KG1 (cell line): ENCODE results near the gene TRIM17.

Experiments
- DNase-seq: peaks from one replicate; lab custom pipeline; 2025; lab: John Stamatoyannopoulos, UW

The TRIM17 gene

DNA sequence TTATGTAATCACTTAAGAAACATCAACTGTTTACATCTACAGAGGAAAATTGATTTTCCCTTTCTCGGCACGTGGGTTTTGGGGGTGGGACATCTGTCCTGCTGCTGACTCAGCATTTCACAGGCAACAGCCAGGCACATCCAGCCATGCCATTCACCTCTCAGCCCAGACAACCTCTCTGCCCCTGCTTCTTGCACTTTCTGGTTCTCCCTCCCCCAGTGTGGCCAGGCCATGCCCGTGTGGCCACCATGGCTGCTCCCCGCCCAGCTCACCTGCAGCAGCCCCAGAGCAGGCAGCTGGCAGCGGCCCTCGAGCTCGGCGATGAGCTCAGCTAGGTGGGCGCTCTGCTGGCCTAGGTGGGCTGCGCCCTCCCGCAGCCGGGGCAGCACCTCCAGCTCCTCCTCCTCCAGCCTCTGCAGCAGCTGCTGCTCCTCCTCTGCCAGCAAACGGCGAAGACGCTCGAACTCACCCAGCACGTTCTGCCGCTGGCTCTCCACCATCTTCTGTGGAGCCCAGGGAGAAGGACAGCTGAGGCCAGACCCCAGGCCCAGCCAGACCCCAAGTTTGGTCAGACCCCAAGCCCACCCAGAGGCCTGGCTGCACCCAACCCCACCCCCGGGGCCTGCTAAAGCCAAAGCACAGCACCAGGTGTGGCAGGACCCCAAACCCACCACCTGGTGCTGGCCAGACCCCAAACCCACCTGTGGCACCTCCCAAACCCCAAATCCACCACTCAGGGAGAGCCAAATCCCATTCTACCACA, 15.8 kb downstream of the TRIM17 start:
- DNase-seq = no peak

DNA sequence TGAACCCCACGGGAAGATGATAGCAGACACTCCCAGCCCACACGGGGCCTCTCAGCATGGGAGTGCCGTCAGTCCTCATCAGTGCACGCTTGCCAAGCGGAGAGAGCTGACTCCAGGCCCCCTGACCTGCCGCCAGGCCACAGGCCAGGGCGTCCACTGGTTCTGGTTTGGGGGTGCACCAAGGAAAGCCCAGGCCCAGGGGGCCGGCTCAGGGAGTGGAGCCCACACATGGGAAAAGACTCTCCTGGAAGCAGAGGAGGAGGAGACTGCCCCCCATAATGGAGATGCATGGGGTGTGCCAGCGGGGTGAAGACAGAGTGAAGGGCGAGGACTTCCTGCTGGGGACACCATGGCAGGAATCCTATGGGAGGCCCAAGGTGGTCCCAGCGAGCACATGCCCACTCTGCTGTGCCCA, 16.4 kb downstream of the TRIM17 start:
- DNase-seq = no peak

DNA sequence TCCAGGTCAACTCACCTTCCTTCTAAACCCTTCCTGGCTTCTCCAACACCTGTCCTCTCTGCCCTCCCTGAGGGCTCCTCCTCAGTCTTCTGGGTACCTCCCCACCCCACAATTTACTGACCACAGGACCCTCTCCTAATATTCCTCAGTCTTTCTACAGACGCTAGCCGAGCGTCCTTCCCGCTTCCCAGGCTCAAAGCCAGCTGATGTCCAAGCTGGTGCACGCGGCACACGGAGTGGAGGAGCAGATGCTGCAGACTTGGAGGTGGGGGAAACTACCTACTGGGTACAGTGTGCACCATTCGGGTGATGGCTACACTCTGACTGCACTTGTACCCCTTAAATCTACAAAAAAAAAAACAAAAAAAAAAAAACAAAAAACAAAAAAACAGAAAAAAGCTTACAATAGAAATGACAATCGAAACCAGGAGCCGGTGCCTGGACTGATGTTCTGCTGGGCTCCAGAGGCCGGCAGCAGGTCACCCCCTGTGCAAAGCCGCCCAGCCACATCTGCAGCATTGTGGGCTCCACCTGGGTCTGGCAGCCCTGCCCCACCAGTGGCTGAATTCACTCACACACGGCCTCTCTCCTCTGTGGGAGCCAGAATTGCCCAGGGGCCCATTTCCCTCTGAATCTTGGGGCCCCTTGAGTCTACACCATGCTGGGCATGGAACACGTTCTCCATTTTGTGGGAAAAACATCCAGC, 17.0 kb downstream of the TRIM17 start:
- no peak for DNase-seq

DNA sequence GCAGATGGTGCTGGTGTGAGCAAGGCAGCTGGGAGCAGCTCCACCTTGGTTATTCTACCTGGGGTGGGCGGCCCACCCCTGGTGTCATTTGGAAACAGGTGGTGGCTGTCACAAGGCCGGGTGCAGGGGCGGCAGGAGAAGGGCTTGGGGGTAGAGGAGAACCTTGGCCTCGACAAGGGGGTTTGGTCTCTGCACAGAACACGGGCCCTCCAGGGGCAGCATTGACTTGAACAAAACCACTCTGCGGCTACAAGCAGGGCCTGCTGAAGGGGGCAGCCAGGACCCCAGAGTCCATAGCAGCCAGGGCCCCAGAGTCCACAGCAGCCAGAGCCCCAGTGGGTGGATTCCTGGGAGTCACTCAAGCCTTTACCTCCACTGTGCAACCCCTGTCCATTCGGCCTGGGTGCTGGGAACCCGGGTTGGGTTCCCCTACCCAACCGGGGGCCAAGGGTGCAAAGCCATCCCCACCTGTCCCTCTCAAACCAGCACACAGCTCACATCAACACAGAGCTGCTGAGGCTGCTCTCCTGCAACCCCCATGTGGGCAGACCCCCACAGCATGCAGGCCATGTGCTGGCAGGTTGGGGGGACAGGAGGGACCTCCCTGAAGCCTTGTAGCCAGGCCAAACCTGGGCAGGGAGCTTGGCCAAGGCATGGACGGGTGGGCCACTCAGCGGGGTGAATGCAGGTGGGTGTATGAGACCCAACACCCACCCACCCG, 17.8 kb downstream of the TRIM17 start:
- no peak for DNase-seq

DNA sequence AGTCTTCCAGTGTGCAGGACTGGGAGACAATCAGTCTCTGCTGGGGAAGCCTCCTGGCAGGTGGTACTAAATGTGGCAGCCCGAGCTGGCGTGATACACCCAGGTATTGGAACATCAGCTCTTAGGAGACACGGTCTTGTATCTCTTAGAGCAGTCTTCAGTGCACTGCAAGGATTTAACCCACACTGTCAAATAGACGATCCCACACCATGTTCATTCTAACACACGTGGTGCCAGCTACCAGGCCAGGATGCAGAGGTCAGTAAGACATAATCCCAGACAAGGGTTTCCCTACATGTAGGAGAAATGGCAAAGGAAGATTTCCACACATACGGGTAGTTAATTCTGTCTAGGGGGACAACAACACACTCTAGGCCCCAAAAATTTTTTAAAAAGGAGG, 18.7 kb downstream of the TRIM17 start:
- DNase-seq = no peak

DNA sequence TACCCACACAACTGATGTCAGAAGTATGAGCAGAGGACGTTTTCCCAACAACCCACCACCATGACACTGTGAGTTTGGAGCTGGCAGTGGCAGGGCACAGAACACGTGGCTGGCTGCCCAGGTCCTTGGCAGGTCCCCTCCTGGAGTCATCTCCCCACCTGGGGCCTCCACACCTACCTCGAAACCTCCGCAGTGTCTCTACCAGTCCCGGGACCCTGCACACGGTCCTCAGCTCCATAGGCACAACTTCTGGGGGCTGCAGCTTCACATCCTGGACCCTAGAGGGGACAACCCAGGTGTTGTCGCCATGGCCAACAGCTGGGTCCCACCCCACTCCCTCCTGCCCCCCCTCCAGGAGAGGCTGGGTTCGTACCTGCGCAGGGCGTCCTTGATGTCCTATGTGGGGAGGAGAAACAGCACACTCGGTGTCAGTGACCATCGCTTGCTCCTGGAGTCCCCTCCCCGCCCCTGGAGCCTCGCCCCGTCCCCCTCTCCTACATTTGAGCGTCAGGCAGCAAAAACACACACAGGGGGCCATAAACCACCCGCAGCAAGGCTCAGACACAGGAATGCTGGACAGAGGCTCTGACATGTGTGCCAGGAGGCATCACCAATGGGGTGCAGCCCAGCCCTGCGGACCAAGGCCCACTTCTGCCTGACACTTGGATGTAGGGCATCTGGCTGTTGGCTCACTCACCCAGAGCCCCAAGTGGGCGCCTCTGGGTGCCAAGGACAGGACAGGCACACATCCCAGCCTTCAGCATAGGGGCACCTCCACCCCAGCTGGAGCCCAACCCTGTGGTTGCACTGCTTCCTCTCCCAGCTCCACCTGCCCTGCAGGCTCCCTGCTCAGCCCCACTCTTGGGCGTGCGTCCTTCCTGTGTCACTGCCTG, 19.6 kb downstream of the TRIM17 start:
- no peak for DNase-seq

DNA sequence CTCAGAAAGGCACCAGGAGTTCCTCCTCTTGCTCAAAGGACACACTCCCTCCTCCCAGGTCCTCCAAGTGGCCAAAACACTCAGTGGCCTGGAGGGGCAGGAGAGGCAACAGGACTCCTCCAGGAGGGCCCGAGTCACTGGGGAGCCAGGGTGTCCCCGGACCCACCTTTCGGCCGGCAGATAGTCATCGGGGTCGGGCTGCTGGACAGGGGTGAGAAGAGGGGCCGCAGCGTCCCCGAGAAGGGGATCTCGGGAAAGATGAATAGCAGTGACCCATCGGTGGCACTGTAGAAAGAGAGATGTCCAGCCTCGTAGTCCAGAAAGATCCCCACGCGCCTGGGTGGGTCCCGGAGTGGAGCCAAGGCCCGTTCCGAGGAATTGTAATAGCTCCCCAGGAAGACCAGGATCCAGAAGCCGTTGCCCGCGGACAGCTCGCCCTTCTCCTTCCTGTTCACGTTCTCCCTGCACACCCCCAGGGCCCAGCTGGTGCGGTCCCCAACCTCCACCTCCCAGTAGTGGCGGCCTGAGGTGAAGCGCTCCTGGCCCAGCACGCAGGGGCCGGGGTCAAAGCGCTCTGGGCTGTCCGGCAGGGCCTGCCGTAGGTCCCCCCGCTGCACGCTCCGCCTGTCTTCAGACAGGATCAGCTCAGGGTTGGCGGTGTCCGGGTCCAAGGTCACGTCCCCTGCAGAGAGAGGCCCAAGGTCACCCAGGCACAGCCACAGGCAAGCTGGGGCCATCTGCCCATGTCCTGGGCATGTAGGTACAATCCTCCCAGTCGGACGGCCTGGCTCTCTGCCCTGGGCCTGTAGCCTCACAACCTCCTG, 21.9 kb downstream of the TRIM17 start:
- DNase-seq = no peak

DNA sequence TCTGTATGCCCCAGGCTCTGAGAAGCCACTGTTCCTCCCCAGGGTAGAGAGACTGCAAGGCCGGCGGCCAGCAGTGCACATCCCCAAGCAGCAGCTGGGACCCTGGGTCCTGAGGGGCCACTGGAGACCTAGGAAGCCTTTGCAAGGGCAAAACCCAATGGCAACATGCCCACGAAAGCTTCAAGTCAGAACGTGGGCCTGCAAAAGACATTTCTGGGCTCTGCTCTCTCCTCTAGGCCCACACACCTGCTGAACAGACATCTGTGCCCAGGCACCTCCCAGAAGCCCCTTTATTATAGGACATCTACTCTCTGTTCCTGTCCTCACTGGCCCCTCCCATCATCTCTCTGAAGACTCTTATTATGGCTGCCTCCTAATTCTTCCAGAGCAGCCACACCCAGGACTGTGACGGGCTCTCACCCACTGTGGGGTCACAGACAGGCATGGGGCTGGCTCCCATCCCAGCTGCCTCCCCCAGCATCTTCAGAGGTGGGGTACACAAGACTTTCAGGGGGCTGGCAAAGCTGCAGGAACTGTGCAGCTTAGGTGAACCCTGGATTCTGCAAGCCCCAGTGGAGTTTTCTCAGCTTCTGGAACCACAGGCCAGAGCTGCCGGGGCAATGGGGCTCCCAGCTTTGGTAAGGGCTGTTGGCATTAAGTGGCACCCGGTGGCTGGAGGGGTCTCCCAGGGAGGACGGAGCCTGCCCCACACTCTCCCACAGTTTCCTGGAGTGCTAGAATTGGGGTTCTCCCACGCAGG, 22.7 kb downstream of the TRIM17 start:
- DNase-seq = no peak

DNA sequence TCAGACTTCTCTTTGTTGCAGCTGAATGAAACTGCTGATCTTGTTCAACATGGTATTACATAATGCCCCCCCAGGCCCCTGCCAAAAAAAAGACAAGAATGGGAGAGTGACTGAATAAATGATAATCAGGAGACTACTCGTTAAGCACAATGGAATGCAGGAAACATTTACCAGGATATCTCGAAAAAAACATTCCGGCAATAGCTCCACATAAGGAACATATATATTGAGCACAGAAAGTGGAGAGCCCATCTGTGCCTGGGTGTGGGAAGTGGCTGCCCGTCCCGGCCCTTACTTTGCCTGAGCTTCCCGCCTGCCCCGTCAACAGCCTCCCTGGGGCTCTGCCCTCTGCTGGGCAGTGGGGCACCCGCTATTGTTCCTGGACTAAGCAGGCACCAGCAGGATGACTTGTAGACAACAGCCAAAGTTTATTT, 23.4 kb downstream of the TRIM17 start:
- DNase-seq = no peak

DNA sequence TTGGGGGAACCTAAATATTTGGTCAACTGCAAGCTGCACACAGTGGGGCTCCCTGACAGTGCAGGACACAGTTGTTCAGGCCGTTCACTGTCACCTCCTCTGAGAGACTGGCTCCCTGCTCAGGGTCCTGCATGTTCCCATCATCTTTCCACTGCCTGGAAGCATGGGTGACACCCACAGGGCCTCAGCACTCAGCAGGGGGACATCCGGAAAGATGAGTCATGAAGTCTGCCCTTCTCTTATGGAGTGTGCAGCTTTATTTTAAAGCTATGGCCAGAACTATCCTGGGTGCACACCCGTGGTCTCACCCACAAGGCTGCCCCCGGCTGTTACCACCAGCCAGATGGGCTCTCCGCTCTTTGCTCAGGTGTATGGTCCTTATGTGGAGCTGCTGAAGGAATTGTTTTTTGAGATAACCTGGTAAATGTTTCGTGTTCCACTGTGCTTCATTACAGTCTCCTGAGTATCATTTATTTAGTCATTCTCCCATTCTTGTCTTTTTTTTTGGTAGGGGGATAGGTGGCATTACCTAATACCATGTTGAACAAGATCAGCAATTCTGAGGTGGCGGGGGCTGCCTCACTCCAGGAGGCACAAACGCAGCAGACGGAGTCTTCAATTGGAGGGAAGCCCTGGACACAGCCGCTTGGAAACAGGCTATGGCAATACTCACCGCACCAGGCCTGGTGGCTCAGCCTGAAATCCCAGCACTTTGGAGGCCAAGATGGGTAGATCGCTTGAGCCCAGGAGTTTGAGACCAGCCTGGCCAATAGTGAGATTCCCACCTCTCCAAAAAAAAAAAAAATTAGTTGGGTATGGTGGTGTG, 24.3 kb downstream of the TRIM17 start:
- no peak for DNase-seq

DNA sequence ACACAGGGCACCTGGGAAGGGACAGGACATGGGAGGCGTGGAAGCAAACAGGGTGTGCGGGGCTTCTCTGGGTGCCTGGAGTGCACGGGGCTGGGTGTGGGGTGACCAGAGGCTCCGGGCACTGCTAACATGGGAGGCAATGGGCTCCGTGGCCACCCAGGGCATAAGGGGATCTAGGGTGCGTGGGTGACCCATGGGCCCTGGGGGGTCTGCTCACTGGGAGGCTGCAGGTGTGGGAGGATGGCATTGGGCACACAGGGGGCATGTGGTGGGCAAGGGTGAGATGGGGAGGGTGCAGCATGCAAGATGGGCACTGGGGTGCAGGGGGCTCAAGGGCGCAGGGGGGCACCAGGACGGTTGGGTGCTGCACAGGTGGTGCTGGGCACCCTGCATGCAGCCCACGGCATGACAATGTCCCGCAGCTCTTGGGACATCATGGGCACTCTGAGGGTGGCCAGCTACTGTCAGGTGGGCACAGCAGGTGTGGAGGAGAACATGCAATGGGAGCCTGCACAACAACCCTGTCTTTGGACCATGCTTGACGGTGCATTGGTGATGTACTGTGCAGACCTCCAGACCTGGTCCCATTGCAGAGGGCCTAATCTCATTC, 25.1 kb downstream of the TRIM17 start:
- no peak for DNase-seq

DNA sequence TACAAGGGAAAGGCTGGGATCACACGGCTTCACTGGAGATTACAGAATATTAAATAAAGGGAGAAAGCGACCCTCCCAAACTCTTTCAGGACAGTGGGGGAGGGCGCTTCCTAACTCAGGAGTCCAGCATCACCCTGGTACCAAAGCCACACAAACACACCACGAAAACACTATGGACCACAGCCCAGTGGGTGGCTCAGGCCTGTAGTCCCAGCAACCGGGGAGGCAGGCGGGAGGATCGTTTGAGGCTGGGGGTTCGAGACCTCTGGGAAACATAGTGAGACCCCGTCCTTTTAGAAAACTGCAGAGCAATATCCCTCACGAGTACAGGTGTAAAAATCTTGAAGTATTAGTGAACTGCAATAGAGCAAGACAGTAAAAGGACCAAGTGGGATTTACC, 26.0 kb downstream of the TRIM17 start:
- DNase-seq = no peak

DNA sequence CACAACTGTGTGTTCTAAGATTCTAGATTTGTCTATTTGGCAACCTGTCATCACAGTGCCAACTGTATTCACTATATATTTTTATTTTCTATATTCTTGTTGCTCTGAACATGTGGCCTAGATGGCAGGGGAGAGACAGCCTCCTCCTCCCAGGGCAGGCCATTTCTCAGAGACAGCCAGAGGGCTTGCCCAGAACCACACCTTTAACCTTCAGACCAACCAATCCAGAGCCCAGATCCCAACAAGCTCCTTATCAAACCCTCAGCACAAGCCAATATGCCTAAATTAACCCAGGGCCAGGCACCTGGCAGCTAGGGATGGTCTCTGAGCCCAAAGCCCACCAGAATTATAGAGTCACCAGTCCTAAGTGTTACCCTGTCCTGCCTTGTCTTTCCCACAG, 29.3 kb downstream of the TRIM17 start:
- no peak for DNase-seq

DNA sequence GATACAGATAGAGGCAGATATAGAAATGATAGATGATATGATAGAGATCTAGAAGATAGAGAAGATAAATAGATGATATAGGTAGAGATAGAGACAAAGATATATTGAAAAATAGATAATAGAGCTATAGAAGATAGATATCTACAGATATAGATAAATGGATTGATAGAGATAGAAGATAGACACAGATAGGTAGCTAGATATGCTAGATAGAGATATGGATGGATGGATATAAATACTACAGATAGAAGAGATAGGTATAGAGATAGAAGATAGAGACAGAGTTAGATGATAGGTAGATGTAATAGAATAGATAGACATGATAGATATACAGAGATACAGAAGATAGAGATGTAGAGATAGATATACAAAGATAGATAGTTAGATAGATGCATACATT, 31.4 kb downstream of the TRIM17 start:
- DNase-seq = no peak

DNA sequence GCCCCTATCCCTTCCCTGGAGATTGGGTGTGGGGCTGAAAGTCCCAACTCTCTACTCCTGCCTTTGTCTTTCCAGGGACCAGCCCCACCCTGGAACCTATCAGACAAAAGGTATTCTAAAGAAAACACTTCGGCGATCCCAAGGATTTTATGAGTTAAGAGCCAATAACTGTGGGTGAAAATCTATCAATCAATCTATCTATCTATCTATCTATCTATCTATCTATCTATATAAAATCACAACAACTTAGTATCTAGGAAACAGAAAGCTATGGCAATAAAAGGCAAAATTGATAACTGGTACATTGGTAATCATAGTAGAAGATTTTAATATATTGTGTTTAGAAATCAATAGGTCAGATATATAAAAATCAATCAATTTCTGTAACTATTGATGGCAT, 32.9 kb downstream of the TRIM17 start:
- no peak for DNase-seq

DNA sequence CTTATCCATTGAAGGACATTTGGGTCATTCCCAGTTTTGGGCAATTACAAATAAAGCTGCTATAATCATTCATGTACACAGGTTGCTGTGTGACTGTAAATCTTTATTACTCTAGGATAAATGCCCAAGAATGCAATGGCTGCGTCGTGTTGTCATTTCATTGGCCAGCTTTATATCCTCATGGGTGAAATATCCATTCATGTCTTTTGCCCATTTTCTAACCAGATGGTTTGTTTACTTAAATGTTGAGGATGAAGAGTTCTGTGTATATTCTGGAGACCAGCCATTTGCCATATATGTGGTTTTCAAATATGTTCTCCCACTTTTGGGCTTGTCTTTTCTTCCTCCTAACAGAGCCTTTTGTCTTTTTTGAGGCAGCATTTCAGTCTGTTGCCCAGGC, 35.3 kb downstream of the TRIM17 start:
- DNase-seq = no peak

DNA sequence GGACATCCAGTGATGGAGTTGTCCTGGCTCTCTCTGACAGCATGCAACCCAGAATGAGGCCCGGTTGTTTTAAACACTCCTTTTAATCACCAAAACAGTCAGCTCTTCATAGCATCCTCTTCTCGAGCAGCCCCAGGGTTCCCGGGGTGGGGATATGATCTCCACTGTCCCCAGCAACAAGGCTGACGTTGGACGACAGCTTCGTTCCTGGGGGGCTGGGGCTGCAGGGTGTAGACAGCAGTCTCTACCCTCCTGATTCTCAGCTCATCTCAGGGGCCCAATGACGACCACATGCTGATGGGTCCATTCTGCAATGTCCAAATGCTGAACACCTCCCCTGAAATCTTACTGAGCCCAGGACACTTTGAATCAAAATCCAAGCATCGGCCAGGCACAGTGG, 37.0 kb downstream of the TRIM17 start:
- no peak for DNase-seq

DNA sequence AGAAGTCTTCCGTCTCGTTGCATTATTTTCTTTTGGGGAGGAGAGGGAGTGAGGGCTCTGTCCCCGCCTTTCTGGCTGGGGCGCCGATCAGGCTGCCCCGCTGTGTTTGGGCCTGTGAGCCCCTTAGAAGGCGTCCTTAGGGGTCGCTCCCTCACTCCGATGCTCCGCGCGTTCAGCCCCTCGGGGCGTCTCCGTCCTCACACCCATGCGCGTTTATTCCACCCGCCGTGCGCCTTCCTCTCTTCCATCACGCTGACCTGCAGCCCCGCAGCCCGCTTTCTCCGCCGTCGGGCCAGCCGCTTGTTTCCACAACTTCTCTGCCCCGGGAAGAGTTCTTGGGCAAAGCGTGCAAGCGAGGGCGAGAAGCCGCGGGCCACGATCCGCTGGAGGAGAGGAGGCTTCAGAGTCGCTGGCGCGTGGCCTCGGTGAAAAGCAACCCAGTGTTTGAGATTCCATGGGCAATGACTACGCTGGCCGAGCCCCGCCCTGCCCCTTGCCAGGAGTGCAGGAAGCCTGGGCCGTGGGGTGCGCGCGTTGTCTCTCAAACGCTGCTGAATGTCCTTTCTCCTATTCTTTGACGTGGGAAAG, 37.7 kb downstream of the TRIM17 start:
- no peak for DNase-seq
